ENCODE measurements around the gene CDIP1. TPM values are rescaled to one million over a fixed set of nuclear protein-coding genes. Genes with fewer than 3 reads are reported as not detected.

Gene CDIP1
- total and polyA plus RNA-seq, 4 donors = 4.4 to 18.6 (median 12.0) TPM

DNA sequence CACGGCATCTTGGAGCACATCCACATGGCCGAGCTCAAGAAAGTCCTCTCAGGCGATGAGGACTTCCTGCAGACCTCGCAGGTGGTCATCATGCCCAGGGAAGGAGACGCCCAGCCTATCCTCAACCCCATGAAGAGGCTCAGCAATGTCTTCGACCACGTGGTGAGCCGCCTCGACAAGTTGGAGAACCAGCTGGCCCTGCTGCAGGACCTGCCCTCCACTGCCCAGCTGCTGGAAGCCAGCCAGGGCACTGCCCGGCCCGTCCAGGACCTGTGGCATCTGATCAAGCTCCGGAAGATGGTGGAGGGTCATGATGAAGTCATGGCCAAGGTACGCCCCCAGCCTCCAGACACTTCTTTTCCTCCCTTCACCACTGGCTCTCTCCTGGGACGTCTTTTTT is 18.0 kb upstream of the CDIP1 start:
- no peak for DNase-seq (ENCODE audit: low spot score)
- TF ChIP-seq, protein P1, sequence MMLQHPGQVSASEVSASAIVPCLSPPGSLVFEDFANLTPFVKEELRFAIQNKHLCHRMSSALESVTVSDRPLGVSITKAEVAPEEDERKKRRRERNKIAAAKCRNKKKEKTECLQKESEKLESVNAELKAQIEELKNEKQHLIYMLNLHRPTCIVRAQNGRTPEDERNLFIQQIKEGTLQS (IDR thresholded peaks at IDR 0.05) = no peak
- TF ChIP-seq, protein P2, sequence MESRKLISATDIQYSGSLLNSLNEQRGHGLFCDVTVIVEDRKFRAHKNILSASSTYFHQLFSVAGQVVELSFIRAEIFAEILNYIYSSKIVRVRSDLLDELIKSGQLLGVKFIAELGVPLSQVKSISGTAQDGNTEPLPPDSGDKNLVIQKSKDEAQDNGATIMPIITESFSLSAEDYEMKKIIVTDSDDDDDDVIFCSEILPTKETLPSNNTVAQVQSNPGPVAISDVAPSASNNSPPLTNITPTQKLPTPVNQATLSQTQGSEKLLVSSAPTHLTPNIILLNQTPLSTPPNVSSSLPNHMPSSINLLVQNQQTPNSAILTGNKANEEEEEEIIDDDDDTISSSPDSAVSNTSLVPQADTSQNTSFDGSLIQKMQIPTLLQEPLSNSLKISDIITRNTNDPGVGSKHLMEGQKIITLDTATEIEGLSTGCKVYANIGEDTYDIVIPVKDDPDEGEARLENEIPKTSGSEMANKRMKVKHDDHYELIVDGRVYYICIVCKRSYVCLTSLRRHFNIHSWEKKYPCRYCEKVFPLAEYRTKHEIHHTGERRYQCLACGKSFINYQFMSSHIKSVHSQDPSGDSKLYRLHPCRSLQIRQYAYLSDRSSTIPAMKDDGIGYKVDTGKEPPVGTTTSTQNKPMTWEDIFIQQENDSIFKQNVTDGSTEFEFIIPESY (IDR thresholded peaks at IDR 0.05) = no peak
- TF ChIP-seq GABPA (IDR thresholded peaks at IDR 0.05 in 1 of 2, conservative IDR thresholded peaks at IDR 0.05 in 1 of 2) (no peak), RAD21 (IDR thresholded peaks at IDR 0.05) (no peak), RXRA (IDR thresholded peaks at IDR 0.05) (no peak), JUND (IDR thresholded peaks at IDR 0.05) (no peak), YY1 (IDR thresholded peaks at IDR 0.05) (no peak), HNF4A (conservative IDR thresholded peaks at IDR 0.05) (no peak)
- TF ChIP-seq, protein P3, sequence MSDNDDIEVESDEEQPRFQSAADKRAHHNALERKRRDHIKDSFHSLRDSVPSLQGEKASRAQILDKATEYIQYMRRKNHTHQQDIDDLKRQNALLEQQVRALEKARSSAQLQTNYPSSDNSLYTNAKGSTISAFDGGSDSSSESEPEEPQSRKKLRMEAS (IDR thresholded peaks at IDR 0.05) = no peak
- TF ChIP-seq, protein P4, sequence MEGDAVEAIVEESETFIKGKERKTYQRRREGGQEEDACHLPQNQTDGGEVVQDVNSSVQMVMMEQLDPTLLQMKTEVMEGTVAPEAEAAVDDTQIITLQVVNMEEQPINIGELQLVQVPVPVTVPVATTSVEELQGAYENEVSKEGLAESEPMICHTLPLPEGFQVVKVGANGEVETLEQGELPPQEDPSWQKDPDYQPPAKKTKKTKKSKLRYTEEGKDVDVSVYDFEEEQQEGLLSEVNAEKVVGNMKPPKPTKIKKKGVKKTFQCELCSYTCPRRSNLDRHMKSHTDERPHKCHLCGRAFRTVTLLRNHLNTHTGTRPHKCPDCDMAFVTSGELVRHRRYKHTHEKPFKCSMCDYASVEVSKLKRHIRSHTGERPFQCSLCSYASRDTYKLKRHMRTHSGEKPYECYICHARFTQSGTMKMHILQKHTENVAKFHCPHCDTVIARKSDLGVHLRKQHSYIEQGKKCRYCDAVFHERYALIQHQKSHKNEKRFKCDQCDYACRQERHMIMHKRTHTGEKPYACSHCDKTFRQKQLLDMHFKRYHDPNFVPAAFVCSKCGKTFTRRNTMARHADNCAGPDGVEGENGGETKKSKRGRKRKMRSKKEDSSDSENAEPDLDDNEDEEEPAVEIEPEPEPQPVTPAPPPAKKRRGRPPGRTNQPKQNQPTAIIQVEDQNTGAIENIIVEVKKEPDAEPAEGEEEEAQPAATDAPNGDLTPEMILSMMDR (IDR thresholded peaks at IDR 0.05; ENCODE audit: low read depth, low read length, missing input control) = no peak
- H3K4me1 ChIP-seq (ENCODE audit: control insufficient read depth in 4 of 4, insufficient read depth in 4 of 4, low read length in 3 of 4) = no peaks in the 10 kb centered on the region
- 91% methylated on average over 14 of the region's 14 CpGs for WGBS
- H3K27me3 ChIP-seq (ENCODE audit: control insufficient read depth in 4 of 4, insufficient read depth in 4 of 4, low read length in 3 of 4) = no peaks in the 10 kb centered on the region
- H3K9ac ChIP-seq (ENCODE audit: low read depth in 1 of 2, low read length in 2 of 2) = no peak overlapping the region
- H3K27ac ChIP-seq (ENCODE audit: low read depth in 1 of 2, low read length in 2 of 2) = no peak overlapping the region
- H3K9me3 ChIP-seq (ENCODE audit: control insufficient read depth in 4 of 4, low read length in 3 of 4) = no peaks in the 10 kb centered on the region
- no peaks in the 10 kb centered on the region for H3K36me3 ChIP-seq (ENCODE audit: control insufficient read depth in 4 of 4, insufficient read depth in 3 of 4, low read depth in 1 of 4, low read length in 3 of 4)
- no peak overlapping the region for H3K4me3 ChIP-seq (ENCODE audit: low read depth in 1 of 3, low read length in 3 of 3)

DNA sequence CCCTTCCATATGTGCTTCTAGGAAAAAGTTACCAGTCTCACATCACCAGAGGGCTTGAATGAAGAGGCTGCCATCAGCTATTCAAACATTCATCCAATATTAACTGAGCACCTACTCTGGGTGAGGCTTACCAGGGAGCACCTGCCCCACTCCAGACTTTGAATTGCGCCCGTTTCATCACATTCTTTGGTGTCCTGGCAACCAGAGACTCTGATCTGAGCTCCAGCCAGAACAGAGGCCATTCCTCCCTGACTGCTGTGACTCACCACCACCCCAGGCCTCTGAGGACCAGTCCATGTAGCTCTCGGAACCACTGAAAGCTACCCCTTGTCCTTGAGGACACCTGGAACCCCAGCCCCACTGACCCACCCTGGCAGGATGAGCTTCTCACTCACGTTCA is 17.5 kb upstream of the CDIP1 start, which contains the start of gene C16orf96:
Gene C16orf96 (plus strand): TSS at position 229 of the 400 bp plus-strand sequence. CDS start 150 bp downstream, at position 379.
- no peak within 1 kb of the TSS for H3K4me3 ChIP-seq (ENCODE audit: low read depth in 1 of 3, low read length in 3 of 3)
- H3K27me3 ChIP-seq (ENCODE audit: control insufficient read depth in 4 of 4, insufficient read depth in 4 of 4, low read length in 3 of 4) = no peaks in the 10 kb centered on the region
- H3K9me3 ChIP-seq (ENCODE audit: control insufficient read depth in 4 of 4, low read length in 3 of 4) = no peaks in the 10 kb centered on the region
- no peak within 1 kb of the TSS for H3K27ac ChIP-seq (ENCODE audit: low read depth in 1 of 2, low read length in 2 of 2)
- H3K36me3 ChIP-seq (ENCODE audit: control insufficient read depth in 4 of 4, insufficient read depth in 3 of 4, low read depth in 1 of 4, low read length in 3 of 4) = no peaks in the 10 kb centered on the region
- no peaks in the 10 kb centered on the region for H3K4me1 ChIP-seq (ENCODE audit: control insufficient read depth in 4 of 4, insufficient read depth in 4 of 4, low read length in 3 of 4)
- no peak for DNase-seq (ENCODE audit: low spot score)
- 80% methylated on average over 4 of the region's 4 CpGs for WGBS
- H3K9ac ChIP-seq (ENCODE audit: low read depth in 1 of 2, low read length in 2 of 2) = no peak within 1 kb of the TSS
- TF ChIP-seq JUND (IDR thresholded peaks at IDR 0.05) = no peak
- TF ChIP-seq, protein P1 (IDR thresholded peaks at IDR 0.05) = no peak

DNA sequence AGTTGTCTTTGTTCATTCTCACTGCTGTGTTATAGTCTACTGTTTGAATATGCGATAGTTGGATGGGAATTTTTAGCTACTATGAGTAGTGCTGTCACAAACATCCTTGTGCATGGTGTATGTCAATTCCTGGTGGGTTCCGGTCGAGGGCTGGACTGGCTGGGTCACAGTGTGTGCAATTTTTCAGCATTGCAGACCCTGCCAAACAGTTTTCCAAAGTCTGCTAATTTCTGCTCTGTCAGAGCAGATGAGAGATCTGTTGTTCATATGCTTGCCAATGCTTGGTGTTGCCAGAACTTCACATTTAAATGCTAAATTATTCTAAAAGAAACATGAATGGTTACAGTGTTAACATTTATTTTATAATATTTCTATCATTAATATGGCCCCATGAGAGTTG is 14.0 kb upstream of the CDIP1 start:
- no peaks in the 10 kb centered on the region for H3K4me1 ChIP-seq (ENCODE audit: control insufficient read depth in 4 of 4, insufficient read depth in 4 of 4, low read length in 3 of 4)
- whole genome bisulfite sequencing = 78% methylated on average over 3 of the region's 3 CpGs
- no peaks in the 10 kb centered on the region for H3K27me3 ChIP-seq (ENCODE audit: control insufficient read depth in 4 of 4, insufficient read depth in 4 of 4, low read length in 3 of 4)
- no peak for DNase-seq (ENCODE audit: low spot score)
- no peaks in the 10 kb centered on the region for H3K9me3 ChIP-seq (ENCODE audit: control insufficient read depth in 4 of 4, low read length in 3 of 4)
- H3K9ac ChIP-seq (ENCODE audit: low read depth in 1 of 2, low read length in 2 of 2) = no peak overlapping the region
- no peak overlapping the region for H3K4me3 ChIP-seq (ENCODE audit: low read depth in 1 of 3, low read length in 3 of 3)
- TF ChIP-seq GABPA (IDR thresholded peaks at IDR 0.05 in 1 of 2, conservative IDR thresholded peaks at IDR 0.05 in 1 of 2) (no peak), NR2F2 (IDR thresholded peaks at IDR 0.05) (no peak), JUND (IDR thresholded peaks at IDR 0.05) (no peak), EGR1 (IDR thresholded peaks at IDR 0.05; ENCODE audit: low read depth in 2 of 2) (no peak), RAD21 (IDR thresholded peaks at IDR 0.05) (no peak), SP1 (IDR thresholded peaks at IDR 0.05) (no peak), HNF4G (IDR thresholded peaks at IDR 0.05) (no peak)
- TF ChIP-seq, protein P2 (IDR thresholded peaks at IDR 0.05) = no peak
- TF ChIP-seq, protein P3 (IDR thresholded peaks at IDR 0.05) = no peak
- TF ChIP-seq, protein P5, sequence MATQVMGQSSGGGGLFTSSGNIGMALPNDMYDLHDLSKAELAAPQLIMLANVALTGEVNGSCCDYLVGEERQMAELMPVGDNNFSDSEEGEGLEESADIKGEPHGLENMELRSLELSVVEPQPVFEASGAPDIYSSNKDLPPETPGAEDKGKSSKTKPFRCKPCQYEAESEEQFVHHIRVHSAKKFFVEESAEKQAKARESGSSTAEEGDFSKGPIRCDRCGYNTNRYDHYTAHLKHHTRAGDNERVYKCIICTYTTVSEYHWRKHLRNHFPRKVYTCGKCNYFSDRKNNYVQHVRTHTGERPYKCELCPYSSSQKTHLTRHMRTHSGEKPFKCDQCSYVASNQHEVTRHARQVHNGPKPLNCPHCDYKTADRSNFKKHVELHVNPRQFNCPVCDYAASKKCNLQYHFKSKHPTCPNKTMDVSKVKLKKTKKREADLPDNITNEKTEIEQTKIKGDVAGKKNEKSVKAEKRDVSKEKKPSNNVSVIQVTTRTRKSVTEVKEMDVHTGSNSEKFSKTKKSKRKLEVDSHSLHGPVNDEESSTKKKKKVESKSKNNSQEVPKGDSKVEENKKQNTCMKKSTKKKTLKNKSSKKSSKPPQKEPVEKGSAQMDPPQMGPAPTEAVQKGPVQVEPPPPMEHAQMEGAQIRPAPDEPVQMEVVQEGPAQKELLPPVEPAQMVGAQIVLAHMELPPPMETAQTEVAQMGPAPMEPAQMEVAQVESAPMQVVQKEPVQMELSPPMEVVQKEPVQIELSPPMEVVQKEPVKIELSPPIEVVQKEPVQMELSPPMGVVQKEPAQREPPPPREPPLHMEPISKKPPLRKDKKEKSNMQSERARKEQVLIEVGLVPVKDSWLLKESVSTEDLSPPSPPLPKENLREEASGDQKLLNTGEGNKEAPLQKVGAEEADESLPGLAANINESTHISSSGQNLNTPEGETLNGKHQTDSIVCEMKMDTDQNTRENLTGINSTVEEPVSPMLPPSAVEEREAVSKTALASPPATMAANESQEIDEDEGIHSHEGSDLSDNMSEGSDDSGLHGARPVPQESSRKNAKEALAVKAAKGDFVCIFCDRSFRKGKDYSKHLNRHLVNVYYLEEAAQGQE (IDR thresholded peaks at IDR 0.05) = no peak
- no peaks in the 10 kb centered on the region for H3K36me3 ChIP-seq (ENCODE audit: control insufficient read depth in 4 of 4, insufficient read depth in 3 of 4, low read depth in 1 of 4, low read length in 3 of 4)
- no peak overlapping the region for H3K27ac ChIP-seq (ENCODE audit: low read depth in 1 of 2, low read length in 2 of 2)
